ENCODE measurements around the gene BDNF.
"Not testable (repeated sequence)": the region's sequence is repeated elsewhere in the genome, so short reads cannot be mapped to it uniquely, and the experiment has no call there.

Gene BDNF

GRCh38 chr11:27672836-27673464 is 27.3 kb downstream of the BDNF start:
- in situ Hi-C loops (cut with MboI; ENCODE audit: low sequenced_read_pairs), result no loop called here

DNA sequence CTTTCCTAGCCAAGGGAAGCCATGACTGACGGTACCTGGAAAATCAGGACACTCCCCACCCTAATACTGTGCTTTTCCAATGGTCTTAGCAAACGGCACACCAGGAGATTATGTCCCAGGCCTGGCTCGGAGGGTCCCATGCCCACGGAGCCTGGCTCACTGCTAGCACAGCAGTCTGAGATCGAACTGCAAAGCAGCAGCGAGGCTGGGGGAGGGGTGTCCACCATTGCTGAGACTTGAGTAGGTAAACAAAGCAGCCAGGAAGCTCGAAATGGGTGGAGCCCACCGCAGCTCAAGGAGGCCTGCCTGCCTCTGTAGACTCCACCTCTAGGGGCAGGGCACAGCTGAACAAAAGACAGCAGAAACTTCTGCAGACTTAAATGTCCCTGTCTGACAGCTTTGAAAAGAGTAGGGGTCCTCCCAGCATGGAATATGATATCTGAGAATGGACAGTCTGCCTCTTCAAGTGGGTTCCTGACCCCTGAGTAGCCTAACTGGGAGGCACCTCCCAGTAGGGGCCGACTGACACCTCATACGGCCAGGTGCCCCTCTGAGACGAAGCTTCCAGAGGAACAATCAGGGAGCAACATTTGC is 34.6 kb downstream of the BDNF start:
- in situ Hi-C loops (cut with MboI; ENCODE audit: low sequenced_read_pairs), result not testable (repeated sequence)

GRCh38 chr11:27663326-27663725 is 36.9 kb downstream of the BDNF start:
- in situ Hi-C loops (cut with MboI; ENCODE audit: low sequenced_read_pairs), result no loop called here

DNA sequence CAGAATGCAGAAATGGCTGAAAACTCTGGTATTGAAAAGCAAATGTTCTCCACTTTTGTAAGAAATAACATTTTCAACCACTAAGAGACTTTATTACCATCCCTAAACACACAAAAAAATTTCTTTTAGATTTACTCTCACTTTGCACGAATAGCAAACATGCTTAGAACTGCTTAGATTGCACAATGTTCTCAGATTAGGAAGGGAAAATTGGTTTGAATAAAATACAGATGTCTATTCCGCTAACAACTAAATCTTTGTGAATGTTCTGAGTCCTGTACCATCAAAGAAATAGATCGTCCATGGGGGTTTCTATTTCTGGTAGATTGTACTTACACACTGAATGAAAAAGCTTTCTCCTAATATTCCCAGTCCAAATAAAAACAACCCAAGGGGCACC is 40.1 kb downstream of the BDNF start:
- in situ Hi-C loops (cut with MboI; ENCODE audit: low sequenced_read_pairs), result no loop called here

GRCh38 chr11:27658535-27659236 is 41.6 kb downstream of the BDNF start:
- in situ Hi-C loops (cut with MboI; ENCODE audit: low sequenced_read_pairs), result no loop called here

- in situ Hi-C loops (cut with MboI; ENCODE audit: low sequenced_read_pairs), result no loop called here
Measured at GRCh38 chr11:27656806-27657483, 43.3 kb downstream of the BDNF start.

- in situ Hi-C loops (cut with MboI; ENCODE audit: low sequenced_read_pairs), result no loop called here
Measured at GRCh38 chr11:27656320-27656719, 43.9 kb downstream of the BDNF start.

GRCh38 chr11:27653990-27654758 is 46.1 kb downstream of the BDNF start:
- in situ Hi-C loops (cut with MboI; ENCODE audit: low sequenced_read_pairs), result no loop called here

DNA sequence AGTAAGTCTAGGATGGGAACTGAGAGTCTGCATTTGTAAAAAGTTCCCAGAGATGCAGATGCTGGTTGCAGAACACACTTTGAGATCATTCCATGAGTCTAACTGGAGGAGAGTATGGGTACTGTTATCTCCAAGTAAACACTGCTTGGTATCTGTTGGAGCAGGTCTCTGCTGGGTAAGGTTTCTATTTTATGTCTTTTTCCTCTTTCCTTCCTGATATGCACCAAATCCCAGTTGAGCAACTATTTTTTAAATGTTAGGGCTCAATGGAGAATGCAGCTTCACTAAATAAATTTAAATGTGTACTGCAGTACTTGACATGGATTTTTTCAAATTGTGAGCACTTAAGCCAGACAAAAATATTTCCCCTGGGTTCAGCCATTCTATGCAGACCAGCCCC is 48.5 kb downstream of the BDNF start:
- in situ Hi-C loops (cut with MboI; ENCODE audit: low sequenced_read_pairs), result no loop called here

GRCh38 chr11:27650988-27651387 is 49.3 kb downstream of the BDNF start:
- in situ Hi-C loops (cut with MboI; ENCODE audit: low sequenced_read_pairs), result no loop called here

- in situ Hi-C loops (cut with MboI; ENCODE audit: low sequenced_read_pairs), result no loop called here
Measured at GRCh38 chr11:27649800-27650199, 50.5 kb downstream of the BDNF start.

GRCh38 chr11:27648840-27649239 is 51.4 kb downstream of the BDNF start:
- in situ Hi-C loops (cut with MboI; ENCODE audit: low sequenced_read_pairs), result no loop called here

DNA sequence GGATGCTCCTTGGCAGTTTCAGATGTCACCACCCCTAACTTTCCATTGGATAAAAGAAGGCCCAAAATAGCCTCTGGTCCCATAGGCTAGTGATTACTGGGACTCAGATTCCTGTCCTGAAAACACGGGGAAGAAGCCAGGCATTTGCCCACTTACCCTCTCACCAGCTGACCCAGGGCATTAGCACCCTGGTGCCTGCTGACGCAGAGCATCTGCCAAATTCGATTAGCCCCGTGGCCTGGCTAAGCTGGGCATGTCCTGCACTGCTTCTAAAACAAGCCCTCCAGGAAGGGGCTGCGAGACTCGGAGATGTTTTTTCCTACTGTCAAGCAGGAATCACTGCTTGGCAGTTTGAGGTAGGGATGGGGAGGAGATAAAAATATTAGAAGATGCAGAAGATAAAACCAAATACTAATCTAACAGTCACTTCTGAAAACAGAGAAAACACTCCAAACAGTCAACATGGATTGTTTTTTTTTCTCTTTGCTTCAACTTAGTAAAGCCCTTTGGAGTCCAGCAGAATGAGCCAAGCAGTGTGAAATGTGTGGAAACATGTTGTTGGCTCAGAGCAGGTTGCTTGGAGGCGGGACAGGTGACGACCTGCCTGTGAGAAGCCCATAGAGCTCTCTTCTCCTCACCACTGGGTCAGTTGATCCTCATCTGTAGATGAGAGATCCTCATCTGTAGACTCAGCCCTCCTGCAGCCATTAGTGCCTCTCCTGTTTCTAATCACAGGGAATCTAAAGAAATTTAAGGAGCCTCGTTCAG is 54.0 kb downstream of the BDNF start:
- in situ Hi-C loops (cut with MboI; ENCODE audit: low sequenced_read_pairs), result no loop called here

DNA sequence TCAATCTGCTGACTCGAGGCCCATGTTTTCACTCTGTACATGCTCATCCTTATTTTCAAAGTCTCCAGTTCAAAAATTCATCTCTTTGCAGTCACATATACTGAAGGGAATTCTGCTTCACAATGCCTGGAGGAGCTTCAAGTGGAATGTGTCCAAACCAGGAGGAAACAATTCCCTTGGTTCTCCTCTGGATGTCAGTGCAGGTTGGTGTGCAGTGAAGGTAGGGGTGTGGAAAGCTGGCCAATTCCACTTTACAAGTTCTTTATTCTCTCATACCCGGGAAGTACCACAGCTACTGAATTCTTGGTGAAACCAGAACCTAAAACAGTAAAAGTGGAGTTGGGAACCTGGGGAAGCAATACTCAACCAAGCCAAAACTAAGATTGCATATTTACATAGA is 57.3 kb downstream of the BDNF start:
- in situ Hi-C loops (cut with MboI; ENCODE audit: low sequenced_read_pairs), result no loop called here

- in situ Hi-C loops (cut with MboI; ENCODE audit: low sequenced_read_pairs), result no loop called here
Measured at GRCh38 chr11:27640954-27641353, 59.3 kb downstream of the BDNF start.

DNA sequence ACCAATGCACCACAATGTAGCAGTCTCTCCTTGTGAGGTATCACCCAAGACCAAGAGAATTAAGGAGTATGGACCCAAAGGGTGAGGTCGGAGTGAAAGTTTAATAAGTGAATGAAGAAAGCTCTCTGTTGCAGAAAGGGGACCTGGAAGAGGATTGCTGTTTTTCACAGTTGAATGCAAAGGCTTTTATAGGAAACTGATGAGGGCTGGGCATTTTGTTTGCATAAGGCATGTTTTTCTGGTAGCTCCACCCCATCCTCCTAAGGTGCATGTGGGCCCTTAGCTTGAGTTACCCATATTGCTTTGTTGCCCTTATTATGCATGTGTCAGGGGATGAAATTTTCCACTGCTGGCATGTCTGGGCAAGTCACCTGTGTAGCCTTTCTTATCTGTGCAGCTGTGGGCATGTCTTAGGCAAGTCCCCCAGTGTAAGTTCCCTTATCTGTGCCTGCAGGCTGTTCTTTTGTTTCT is 64.7 kb downstream of the BDNF start:
- in situ Hi-C loops (cut with MboI; ENCODE audit: low sequenced_read_pairs), result no loop called here

DNA sequence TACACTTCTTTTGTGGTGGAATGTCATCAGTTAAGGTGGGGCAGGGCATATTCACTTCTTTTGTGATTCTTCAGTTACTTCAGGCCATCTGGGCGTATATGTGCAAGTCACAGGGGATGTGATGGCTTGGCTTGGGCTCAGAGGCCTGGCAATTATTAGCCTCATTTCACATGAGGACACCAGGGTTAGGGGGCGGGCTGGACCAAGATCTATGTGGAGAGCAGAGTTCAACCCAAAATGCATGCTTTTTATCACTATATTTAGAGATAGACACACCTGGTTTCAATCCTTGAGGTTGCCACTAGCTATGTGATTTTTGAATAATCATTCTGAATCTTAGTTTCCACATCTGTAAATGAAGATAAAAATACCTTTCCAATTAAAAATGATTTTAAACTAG is 65.5 kb downstream of the BDNF start:
- in situ Hi-C loops (cut with MboI; ENCODE audit: low sequenced_read_pairs), result not testable (repeated sequence)

GRCh38 chr11:27634282-27634681 is 66.0 kb downstream of the BDNF start:
- in situ Hi-C loops (cut with MboI; ENCODE audit: low sequenced_read_pairs), result not testable (repeated sequence)

- in situ Hi-C loops (cut with MboI; ENCODE audit: low sequenced_read_pairs), result not testable (repeated sequence)
Measured at GRCh38 chr11:27629023-27629422, 71.2 kb downstream of the BDNF start.

GRCh38 chr11:27627979-27628378 is 72.3 kb downstream of the BDNF start:
- in situ Hi-C loops (cut with MboI; ENCODE audit: low sequenced_read_pairs), result no loop called here
